CD4-positive, alpha-beta T cell treated with Interleukin-4 for 1 hour (primary cell): ENCODE measurements around the gene CDC42SE2.

Experiments
- DNase-seq, 2 donors: peaks; one replicate each; pipeline ENCODE4 v3.0.0-alpha.2; 2020 to 2022

The CDC42SE2 gene

GRCh38 chr5:131279204-131279603 lies 15.4 kb downstream of the CDC42SE2 start:
- no peak for DNase-seq

GRCh38 chr5:131280417-131280816 lies 16.6 kb downstream of the CDC42SE2 start:
- DNase-seq, result no peak

- DNase-seq, result peak in 1 of 2 donors; percentile 90
These were observed 17.4 kb downstream of the CDC42SE2 start for GRCh38 chr5:131281133-131281867.

- DNase-seq, result no peak
These were observed 18.0 kb downstream of the CDC42SE2 start for GRCh38 chr5:131281868-131282234.

GRCh38 chr5:131282235-131282634 lies 18.4 kb downstream of the CDC42SE2 start:
- no peak for DNase-seq

GRCh38 chr5:131285703-131286399 lies 22.0 kb downstream of the CDC42SE2 start:
- no peak for DNase-seq

- DNase-seq, result no peak
These were observed 22.5 kb downstream of the CDC42SE2 start for GRCh38 chr5:131286400-131286715.

- no peak for DNase-seq
These were observed 24.5 kb downstream of the CDC42SE2 start for GRCh38 chr5:131288328-131288727.

- DNase-seq, result no peak
These were observed 25.9 kb downstream of the CDC42SE2 start for GRCh38 chr5:131289738-131290137.

- peak in 1 of 2 donors; percentile 56 for DNase-seq
These were observed 32.4 kb downstream of the CDC42SE2 start for GRCh38 chr5:131296213-131296672.

- DNase-seq, result no peak
These were observed 34.0 kb downstream of the CDC42SE2 start for GRCh38 chr5:131297886-131298285.

- DNase-seq, result no peak
These were observed 35.6 kb downstream of the CDC42SE2 start for GRCh38 chr5:131299465-131299864.

- no peak for DNase-seq
These were observed 38.7 kb downstream of the CDC42SE2 start for GRCh38 chr5:131302506-131302905.

- DNase-seq, result no peak
These were observed 39.7 kb downstream of the CDC42SE2 start for GRCh38 chr5:131303537-131303936.

- DNase-seq, result no peak
These were observed 40.6 kb downstream of the CDC42SE2 start for GRCh38 chr5:131304414-131304813.

GRCh38 chr5:131305138-131305689 lies 41.4 kb downstream of the CDC42SE2 start:
- no peak for DNase-seq

GRCh38 chr5:131305906-131306305 lies 42.1 kb downstream of the CDC42SE2 start:
- DNase-seq, result no peak

GRCh38 chr5:131312235-131312772 lies 48.5 kb downstream of the CDC42SE2 start:
- DNase-seq, result peak; percentile 67 to 71

- DNase-seq, result no peak
These were observed 52.2 kb downstream of the CDC42SE2 start for GRCh38 chr5:131316026-131316425.

- DNase-seq, result no peak
These were observed 53.0 kb downstream of the CDC42SE2 start for GRCh38 chr5:131316822-131317221.

- no peak for DNase-seq
These were observed 54.6 kb downstream of the CDC42SE2 start for GRCh38 chr5:131318455-131318854.

GRCh38 chr5:131321066-131321465 lies 57.2 kb downstream of the CDC42SE2 start:
- no peak for DNase-seq

GRCh38 chr5:131322926-131323325 lies 59.1 kb downstream of the CDC42SE2 start:
- no peak for DNase-seq

GRCh38 chr5:131323378-131323777 lies 59.5 kb downstream of the CDC42SE2 start:
- DNase-seq, result no peak
